Measurements from ENCODE around the gene MYH9.

GRCh38 chr22:36303115-36303467, 84.7 kb downstream of the MYH9 start:
- no peak for TF ChIP-seq GABPA (IDR thresholded peaks at IDR 0.05 in 1 of 2, conservative IDR thresholded peaks at IDR 0.05 in 1 of 2)
- TF ChIP-seq ZBTB33 (IDR thresholded peaks at IDR 0.05), result no peak
- TF ChIP-seq, protein P1, sequence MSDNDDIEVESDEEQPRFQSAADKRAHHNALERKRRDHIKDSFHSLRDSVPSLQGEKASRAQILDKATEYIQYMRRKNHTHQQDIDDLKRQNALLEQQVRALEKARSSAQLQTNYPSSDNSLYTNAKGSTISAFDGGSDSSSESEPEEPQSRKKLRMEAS (IDR thresholded peaks at IDR 0.05), result no peak
- TF ChIP-seq, protein P2, sequence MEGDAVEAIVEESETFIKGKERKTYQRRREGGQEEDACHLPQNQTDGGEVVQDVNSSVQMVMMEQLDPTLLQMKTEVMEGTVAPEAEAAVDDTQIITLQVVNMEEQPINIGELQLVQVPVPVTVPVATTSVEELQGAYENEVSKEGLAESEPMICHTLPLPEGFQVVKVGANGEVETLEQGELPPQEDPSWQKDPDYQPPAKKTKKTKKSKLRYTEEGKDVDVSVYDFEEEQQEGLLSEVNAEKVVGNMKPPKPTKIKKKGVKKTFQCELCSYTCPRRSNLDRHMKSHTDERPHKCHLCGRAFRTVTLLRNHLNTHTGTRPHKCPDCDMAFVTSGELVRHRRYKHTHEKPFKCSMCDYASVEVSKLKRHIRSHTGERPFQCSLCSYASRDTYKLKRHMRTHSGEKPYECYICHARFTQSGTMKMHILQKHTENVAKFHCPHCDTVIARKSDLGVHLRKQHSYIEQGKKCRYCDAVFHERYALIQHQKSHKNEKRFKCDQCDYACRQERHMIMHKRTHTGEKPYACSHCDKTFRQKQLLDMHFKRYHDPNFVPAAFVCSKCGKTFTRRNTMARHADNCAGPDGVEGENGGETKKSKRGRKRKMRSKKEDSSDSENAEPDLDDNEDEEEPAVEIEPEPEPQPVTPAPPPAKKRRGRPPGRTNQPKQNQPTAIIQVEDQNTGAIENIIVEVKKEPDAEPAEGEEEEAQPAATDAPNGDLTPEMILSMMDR (IDR thresholded peaks at IDR 0.05; ENCODE audit: low read depth, low read length, missing input control), result no peak
- no peak for TF ChIP-seq TAF1 (conservative IDR thresholded peaks at IDR 0.05)
- TF ChIP-seq SP1 (IDR thresholded peaks at IDR 0.05), result no peak
- TF ChIP-seq, protein P3, sequence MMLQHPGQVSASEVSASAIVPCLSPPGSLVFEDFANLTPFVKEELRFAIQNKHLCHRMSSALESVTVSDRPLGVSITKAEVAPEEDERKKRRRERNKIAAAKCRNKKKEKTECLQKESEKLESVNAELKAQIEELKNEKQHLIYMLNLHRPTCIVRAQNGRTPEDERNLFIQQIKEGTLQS (IDR thresholded peaks at IDR 0.05), result no peak
- TF ChIP-seq, protein P4, sequence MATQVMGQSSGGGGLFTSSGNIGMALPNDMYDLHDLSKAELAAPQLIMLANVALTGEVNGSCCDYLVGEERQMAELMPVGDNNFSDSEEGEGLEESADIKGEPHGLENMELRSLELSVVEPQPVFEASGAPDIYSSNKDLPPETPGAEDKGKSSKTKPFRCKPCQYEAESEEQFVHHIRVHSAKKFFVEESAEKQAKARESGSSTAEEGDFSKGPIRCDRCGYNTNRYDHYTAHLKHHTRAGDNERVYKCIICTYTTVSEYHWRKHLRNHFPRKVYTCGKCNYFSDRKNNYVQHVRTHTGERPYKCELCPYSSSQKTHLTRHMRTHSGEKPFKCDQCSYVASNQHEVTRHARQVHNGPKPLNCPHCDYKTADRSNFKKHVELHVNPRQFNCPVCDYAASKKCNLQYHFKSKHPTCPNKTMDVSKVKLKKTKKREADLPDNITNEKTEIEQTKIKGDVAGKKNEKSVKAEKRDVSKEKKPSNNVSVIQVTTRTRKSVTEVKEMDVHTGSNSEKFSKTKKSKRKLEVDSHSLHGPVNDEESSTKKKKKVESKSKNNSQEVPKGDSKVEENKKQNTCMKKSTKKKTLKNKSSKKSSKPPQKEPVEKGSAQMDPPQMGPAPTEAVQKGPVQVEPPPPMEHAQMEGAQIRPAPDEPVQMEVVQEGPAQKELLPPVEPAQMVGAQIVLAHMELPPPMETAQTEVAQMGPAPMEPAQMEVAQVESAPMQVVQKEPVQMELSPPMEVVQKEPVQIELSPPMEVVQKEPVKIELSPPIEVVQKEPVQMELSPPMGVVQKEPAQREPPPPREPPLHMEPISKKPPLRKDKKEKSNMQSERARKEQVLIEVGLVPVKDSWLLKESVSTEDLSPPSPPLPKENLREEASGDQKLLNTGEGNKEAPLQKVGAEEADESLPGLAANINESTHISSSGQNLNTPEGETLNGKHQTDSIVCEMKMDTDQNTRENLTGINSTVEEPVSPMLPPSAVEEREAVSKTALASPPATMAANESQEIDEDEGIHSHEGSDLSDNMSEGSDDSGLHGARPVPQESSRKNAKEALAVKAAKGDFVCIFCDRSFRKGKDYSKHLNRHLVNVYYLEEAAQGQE (IDR thresholded peaks at IDR 0.05), result no peak
- no peak for TF ChIP-seq FOXA1 (IDR thresholded peaks at IDR 0.05)
- no peak for TF ChIP-seq EGR1 (IDR thresholded peaks at IDR 0.05; ENCODE audit: low read depth in 2 of 2)
- no peak for TF ChIP-seq YY1 (IDR thresholded peaks at IDR 0.05)
- no peak for TF ChIP-seq RAD21 (IDR thresholded peaks at IDR 0.05)
- no peak for TF ChIP-seq JUND (IDR thresholded peaks at IDR 0.05)
- no peak for TF ChIP-seq HNF4G (IDR thresholded peaks at IDR 0.05)
